Measurements from ENCODE around the gene DUSP1.

Gene DUSP1

DNA sequence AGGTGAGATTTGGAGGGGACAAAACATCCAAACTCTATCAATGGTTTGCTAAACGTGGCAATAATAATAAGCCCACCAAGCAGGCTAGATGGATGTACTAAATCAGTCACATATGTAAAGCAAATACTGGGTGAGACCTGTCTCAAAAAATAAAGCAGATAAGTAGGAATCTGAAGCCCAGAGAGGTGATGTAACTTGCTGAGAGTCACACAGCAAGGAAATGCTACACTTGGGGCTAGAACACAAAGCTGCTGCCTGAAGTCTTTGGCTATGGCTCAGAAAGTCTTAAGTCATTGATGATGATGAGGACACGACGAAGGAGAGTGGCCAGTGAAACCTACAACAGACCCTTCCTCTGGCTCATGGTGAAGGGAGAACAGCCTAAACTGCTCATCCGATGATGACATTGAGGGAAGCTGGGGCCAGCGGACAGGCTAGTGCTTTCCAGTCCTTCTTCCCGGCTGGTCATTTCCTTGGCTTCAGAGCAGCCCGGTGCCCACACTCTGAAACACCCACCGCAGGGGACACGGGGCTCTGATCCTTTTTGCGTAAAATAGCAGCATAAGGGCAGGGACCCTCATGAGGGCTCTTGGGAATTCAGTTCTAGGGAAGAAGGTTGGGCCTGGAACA lies 14.1 kb downstream of the DUSP1 start:
- no peak for TF ChIP-seq POLR2A (IDR thresholded peaks at IDR 0.05; ENCODE audit: extremely low read depth, insufficient read length)
- TF ChIP-seq MYC (IDR thresholded peaks at IDR 0.05; ENCODE audit: low read depth, low read length), result no peak
- no peak for TF ChIP-seq MAX (IDR thresholded peaks at IDR 0.05; ENCODE audit: low read depth, low read length)
- TF ChIP-seq, protein P1, sequence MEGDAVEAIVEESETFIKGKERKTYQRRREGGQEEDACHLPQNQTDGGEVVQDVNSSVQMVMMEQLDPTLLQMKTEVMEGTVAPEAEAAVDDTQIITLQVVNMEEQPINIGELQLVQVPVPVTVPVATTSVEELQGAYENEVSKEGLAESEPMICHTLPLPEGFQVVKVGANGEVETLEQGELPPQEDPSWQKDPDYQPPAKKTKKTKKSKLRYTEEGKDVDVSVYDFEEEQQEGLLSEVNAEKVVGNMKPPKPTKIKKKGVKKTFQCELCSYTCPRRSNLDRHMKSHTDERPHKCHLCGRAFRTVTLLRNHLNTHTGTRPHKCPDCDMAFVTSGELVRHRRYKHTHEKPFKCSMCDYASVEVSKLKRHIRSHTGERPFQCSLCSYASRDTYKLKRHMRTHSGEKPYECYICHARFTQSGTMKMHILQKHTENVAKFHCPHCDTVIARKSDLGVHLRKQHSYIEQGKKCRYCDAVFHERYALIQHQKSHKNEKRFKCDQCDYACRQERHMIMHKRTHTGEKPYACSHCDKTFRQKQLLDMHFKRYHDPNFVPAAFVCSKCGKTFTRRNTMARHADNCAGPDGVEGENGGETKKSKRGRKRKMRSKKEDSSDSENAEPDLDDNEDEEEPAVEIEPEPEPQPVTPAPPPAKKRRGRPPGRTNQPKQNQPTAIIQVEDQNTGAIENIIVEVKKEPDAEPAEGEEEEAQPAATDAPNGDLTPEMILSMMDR (IDR thresholded peaks at IDR 0.05; ENCODE audit: low read depth, low read length), result no peak
- DNase-seq (ENCODE audit: low read depth), result no peak
- no peak overlapping the region for H3K4me3 ChIP-seq (ENCODE audit: low read depth, low read length)

GRCh38 chr5:172754596-172755356 lies 16.2 kb downstream of the DUSP1 start:
- TF ChIP-seq POLR2A (IDR thresholded peaks at IDR 0.05; ENCODE audit: extremely low read depth, insufficient read length) (no peak), MAX (IDR thresholded peaks at IDR 0.05; ENCODE audit: low read depth, low read length) (no peak), MYC (IDR thresholded peaks at IDR 0.05; ENCODE audit: low read depth, low read length) (no peak)
- TF ChIP-seq, protein P1 (IDR thresholded peaks at IDR 0.05; ENCODE audit: low read depth, low read length), result no peak
- H3K4me3 ChIP-seq (ENCODE audit: low read depth, low read length), result no peak overlapping the region
- no peak for DNase-seq (ENCODE audit: low read depth)

- no peak for TF ChIP-seq MYC (IDR thresholded peaks at IDR 0.05; ENCODE audit: low read depth, low read length)
- TF ChIP-seq POLR2A (IDR thresholded peaks at IDR 0.05; ENCODE audit: extremely low read depth, insufficient read length), result no peak
- TF ChIP-seq, protein P1 (IDR thresholded peaks at IDR 0.05; ENCODE audit: low read depth, low read length), result no peak
- no peak for TF ChIP-seq MAX (IDR thresholded peaks at IDR 0.05; ENCODE audit: low read depth, low read length)
- no peak overlapping the region for H3K4me3 ChIP-seq (ENCODE audit: low read depth, low read length)
- no peak for DNase-seq (ENCODE audit: low read depth)
Measured at GRCh38 chr5:172753101-172753500, 17.9 kb downstream of the DUSP1 start.

DNA sequence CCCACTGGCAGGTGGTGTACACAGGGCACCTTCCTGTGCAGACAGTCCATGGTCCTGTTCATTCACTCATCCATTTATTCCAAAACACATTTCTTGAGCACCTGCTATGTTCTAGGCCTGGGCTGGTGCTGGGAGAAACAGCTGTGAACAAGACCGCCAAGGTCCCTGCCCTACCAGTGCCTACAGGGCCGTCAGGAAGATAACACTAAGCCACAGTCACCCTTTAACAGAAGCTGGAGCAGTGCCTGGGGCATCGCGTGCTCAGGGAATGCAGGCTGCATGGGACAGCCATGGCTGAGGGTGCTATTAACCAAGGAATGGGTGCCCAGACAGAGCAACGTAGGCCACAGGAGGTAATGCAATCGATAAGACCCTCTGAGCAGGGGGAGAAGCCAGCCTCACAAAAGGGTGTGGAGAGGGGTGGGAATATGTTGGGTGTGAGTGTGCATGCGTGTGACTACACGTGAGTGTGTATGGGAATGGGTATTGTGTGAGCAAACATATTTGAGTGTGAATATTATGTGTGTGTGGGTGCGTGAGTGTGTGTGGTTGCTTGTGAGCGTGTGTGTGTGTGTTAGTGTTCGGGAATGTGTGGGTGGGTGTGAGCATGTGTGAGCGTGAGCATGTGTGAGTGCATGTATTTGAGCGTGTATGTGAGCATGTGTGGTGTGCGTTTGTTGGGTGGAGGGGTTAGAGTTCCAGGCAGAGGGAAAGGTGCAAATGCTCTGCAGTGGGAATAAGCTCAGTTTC lies 19.1 kb downstream of the DUSP1 start:
- H3K4me3 ChIP-seq (ENCODE audit: low read depth, low read length), result no peak overlapping the region
- TF ChIP-seq, protein P1 (IDR thresholded peaks at IDR 0.05; ENCODE audit: low read depth, low read length), result no peak
- no peak for TF ChIP-seq MYC (IDR thresholded peaks at IDR 0.05; ENCODE audit: low read depth, low read length)
- TF ChIP-seq POLR2A (IDR thresholded peaks at IDR 0.05; ENCODE audit: extremely low read depth, insufficient read length), result no peak
- TF ChIP-seq MAX (IDR thresholded peaks at IDR 0.05; ENCODE audit: low read depth, low read length), result no peak
- no peak for DNase-seq (ENCODE audit: low read depth)

- H3K4me3 ChIP-seq (ENCODE audit: low read depth, low read length), result no peak overlapping the region
- TF ChIP-seq, protein P1 (IDR thresholded peaks at IDR 0.05; ENCODE audit: low read depth, low read length), result no peak
- TF ChIP-seq MYC (IDR thresholded peaks at IDR 0.05; ENCODE audit: low read depth, low read length) (no peak), MAX (IDR thresholded peaks at IDR 0.05; ENCODE audit: low read depth, low read length) (no peak), POLR2A (IDR thresholded peaks at IDR 0.05; ENCODE audit: extremely low read depth, insufficient read length) (no peak)
- DNase-seq (ENCODE audit: low read depth), result no peak
Measured at GRCh38 chr5:172749881-172750633, 20.9 kb downstream of the DUSP1 start.

All from NB4 (cell line).